Neural cell (in vitro differentiated cells): ENCODE data around the gene APAF1. TPM values are rescaled to one million over a fixed set of nuclear protein-coding genes. Genes with fewer than 3 reads are reported as not detected.
"Not testable (repeated sequence)": the region's sequence is repeated elsewhere in the genome, so short reads cannot be mapped to it uniquely, and the experiment has no call there.

Experiments
- H2AFZ ChIP-seq: fragments of 200-600, 300-800 bp; sonication (generic), shearing (Covaris generic); 2 replicates; pipeline ENCODE4 v1.6.0; 2014; ENCODE audit warnings: low read depth, mild to moderate bottlenecking, antibody characterized with exemption, low read length, moderate library complexity
- H3F3A ChIP-seq: fragments of 200-600 bp; shearing (Covaris generic); 2 replicates; pipeline ENCODE4 v1.6.1; 2016; ENCODE audit warnings: mild to moderate bottlenecking, moderate library complexity, mixed read lengths, antibody characterized with exemption, low read length; ENCODE audit not compliant: insufficient read depth, poor library complexity, severe bottlenecking
- H3K27ac ChIP-seq: fragments of 200-600, 300-800 bp; sonication (generic), shearing (Covaris generic); 2 replicates; pipeline ENCODE4 v1.5.1; 2014; ENCODE audit warnings: mild to moderate bottlenecking, low read length, moderate library complexity
- H3K27me3 ChIP-seq: fragments of 300-800, 200-600 bp; sonication (generic), shearing (Covaris generic); 2 replicates; pipeline ENCODE4 v1.6.0; 2014; ENCODE audit warnings: mild to moderate bottlenecking, low read depth, low read length, moderate library complexity; ENCODE audit not compliant: insufficient read depth
- H3K36me3 ChIP-seq: fragments of 300-800, 200-600 bp; sonication (generic), shearing (Covaris generic); 2 replicates; pipeline ENCODE4 v1.5.1; 2014; ENCODE audit warnings: mild to moderate bottlenecking, antibody characterized with exemption, low read length, moderate library complexity; ENCODE audit not compliant: insufficient read depth
- H3K4me2 ChIP-seq: fragments of 300-800, 200-600 bp; sonication (generic), shearing (Covaris generic); 2 replicates; pipeline ENCODE4 v1.6.0; 2014; ENCODE audit warnings: mild to moderate bottlenecking, low read length
- H3K4me3 ChIP-seq: fragments of 300-800, 200-600 bp; sonication (generic), shearing (Covaris generic); 2 replicates; pipeline ENCODE4 v1.5.1; 2014; ENCODE audit warnings: mild to moderate bottlenecking, low read length, moderate library complexity
- H3K79me2 ChIP-seq: fragments of 200-600 bp; shearing (Covaris generic); replicated peaks from 2 replicates; pipeline ENCODE4 v1.6.0; 2014; ENCODE audit warnings: mild to moderate bottlenecking, low read length, moderate library complexity; ENCODE audit not compliant: insufficient read depth
- H3K9ac ChIP-seq: fragments of 300-800, 200-600 bp; sonication (generic), shearing (Covaris generic); 2 replicates; pipeline ENCODE4 v1.6.1; 2016; ENCODE audit warnings: mild to moderate bottlenecking, low read length, mixed read lengths
- H3K9me2 ChIP-seq: fragments of 200-600 bp; shearing (Covaris generic); 2 replicates; pipeline ENCODE4 v1.6.1; 2016; ENCODE audit warnings: mild to moderate bottlenecking, low read length, mixed read lengths; ENCODE audit not compliant: insufficient read depth
- H3K9me3 ChIP-seq: fragments of 200-600, 300-800 bp; sonication (generic), shearing (Covaris generic); 2 replicates; pipeline ENCODE4 v1.6.1; 2016; ENCODE audit warnings: mild to moderate bottlenecking, mixed run types, low read length, moderate library complexity, mixed read lengths
- H4K20me1 ChIP-seq: fragments of 200-600 bp; shearing (Covaris generic); 2 replicates; pipeline ENCODE4 v1.6.1; 2016; ENCODE audit warnings: mild to moderate bottlenecking, mixed run types; ENCODE audit not compliant: insufficient read depth
- EP300 ChIP-seq: fragments of 450-650 bp; conservative IDR thresholded peaks from 2 replicates; pipeline ENCODE4 v1.6.1; 2014; ENCODE audit warnings: antibody characterized with exemption, mild to moderate bottlenecking, moderate library complexity; ENCODE audit not compliant: poor library complexity, severe bottlenecking
- EZH2 ChIP-seq: fragments of 200-600, 300-800 bp; shearing (Covaris generic), sonication (generic); IDR thresholded peaks from 2 replicates; pipeline ENCODE4 v1.6.1; 2014; ENCODE audit warnings: antibody characterized with exemption, low read length, borderline replicate concordance, mild to moderate bottlenecking; ENCODE audit not compliant: insufficient read depth, poor library complexity, severe bottlenecking
- MXI1 ChIP-seq: fragments of 450-650 bp; conservative IDR thresholded peaks from 2 replicates; pipeline ENCODE4 v1.6.1; 2014; ENCODE audit warnings: antibody characterized with exemption, mild to moderate bottlenecking; ENCODE audit not compliant: poor library complexity, severe bottlenecking
- POLR2AphosphoS5 ChIP-seq: IDR thresholded peaks from 2 replicates; pipeline ENCODE4 v1.6.1; 2012
- SMC3 ChIP-seq: fragments of 450-650 bp; conservative IDR thresholded peaks from 2 replicates; pipeline ENCODE4 v1.6.1; 2014; ENCODE audit warnings: antibody characterized with exemption, mild to moderate bottlenecking, moderate library complexity; ENCODE audit not compliant: poor library complexity
- TAF1 ChIP-seq: IDR thresholded peaks from 2 replicates; pipeline ENCODE4 v1.6.1; 2012; ENCODE audit warnings: low read depth
- polyA plus RNA-seq: library from polyadenylated mRNA; depleted of rRNA; stranded (reverse); fragments of >200 nt; gene quantifications from 2 replicates; pipeline ENCODE4 v1.2.3, GENCODE V29; 2014
- TF ChIP-seq, protein P1 (sequence below): IDR thresholded peaks from 2 replicates; pipeline ENCODE4 v1.6.1; 2012; ENCODE audit warnings: borderline replicate concordance

APAF1 gene
- polyA plus RNA-seq, 1 donor from 2014 or later: 32.2 TPM

DNA sequence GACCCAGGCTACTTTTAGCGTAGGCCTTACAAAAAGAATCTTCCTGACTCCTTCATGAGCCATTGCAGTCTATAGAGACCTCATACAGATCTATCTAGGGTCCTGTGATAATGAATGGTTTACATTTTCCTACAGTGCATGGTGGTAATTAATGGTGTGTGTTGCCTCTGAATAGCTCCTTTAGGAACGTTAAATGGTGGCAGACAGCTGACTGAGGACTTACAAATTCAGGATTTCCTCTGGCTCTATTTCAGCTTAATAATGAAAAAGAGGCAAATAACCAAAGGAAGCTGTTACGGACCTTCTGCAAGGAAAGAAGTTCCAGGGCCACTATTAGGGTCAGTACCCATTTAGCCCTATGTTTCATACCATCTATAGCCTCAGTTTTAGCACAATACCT is 5.6 kb upstream of the APAF1 start:
- H3K27ac ChIP-seq: no peak overlapping the region
- no peaks in the 10 kb centered on the region for H3K27me3 ChIP-seq
- no peak overlapping the region for H3K4me3 ChIP-seq
- TF ChIP-seq, protein P1, sequence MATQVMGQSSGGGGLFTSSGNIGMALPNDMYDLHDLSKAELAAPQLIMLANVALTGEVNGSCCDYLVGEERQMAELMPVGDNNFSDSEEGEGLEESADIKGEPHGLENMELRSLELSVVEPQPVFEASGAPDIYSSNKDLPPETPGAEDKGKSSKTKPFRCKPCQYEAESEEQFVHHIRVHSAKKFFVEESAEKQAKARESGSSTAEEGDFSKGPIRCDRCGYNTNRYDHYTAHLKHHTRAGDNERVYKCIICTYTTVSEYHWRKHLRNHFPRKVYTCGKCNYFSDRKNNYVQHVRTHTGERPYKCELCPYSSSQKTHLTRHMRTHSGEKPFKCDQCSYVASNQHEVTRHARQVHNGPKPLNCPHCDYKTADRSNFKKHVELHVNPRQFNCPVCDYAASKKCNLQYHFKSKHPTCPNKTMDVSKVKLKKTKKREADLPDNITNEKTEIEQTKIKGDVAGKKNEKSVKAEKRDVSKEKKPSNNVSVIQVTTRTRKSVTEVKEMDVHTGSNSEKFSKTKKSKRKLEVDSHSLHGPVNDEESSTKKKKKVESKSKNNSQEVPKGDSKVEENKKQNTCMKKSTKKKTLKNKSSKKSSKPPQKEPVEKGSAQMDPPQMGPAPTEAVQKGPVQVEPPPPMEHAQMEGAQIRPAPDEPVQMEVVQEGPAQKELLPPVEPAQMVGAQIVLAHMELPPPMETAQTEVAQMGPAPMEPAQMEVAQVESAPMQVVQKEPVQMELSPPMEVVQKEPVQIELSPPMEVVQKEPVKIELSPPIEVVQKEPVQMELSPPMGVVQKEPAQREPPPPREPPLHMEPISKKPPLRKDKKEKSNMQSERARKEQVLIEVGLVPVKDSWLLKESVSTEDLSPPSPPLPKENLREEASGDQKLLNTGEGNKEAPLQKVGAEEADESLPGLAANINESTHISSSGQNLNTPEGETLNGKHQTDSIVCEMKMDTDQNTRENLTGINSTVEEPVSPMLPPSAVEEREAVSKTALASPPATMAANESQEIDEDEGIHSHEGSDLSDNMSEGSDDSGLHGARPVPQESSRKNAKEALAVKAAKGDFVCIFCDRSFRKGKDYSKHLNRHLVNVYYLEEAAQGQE: no peak
- no peak for TF ChIP-seq MXI1
- no peaks in the 10 kb centered on the region for H3K36me3 ChIP-seq
- no peak overlapping the region for H3K4me2 ChIP-seq
- no peak overlapping the region for H3K9ac ChIP-seq
- H3K9me2 ChIP-seq: no peaks in the 10 kb centered on the region
- H3K9me3 ChIP-seq: no peaks in the 10 kb centered on the region
- peaks cover 21% of the 10 kb centered on the region for H3K79me2 ChIP-seq
- no peak overlapping the region for H2AFZ ChIP-seq
- H4K20me1 ChIP-seq: no peaks in the 10 kb centered on the region
- no peaks in the 10 kb centered on the region for H3F3A ChIP-seq

DNA sequence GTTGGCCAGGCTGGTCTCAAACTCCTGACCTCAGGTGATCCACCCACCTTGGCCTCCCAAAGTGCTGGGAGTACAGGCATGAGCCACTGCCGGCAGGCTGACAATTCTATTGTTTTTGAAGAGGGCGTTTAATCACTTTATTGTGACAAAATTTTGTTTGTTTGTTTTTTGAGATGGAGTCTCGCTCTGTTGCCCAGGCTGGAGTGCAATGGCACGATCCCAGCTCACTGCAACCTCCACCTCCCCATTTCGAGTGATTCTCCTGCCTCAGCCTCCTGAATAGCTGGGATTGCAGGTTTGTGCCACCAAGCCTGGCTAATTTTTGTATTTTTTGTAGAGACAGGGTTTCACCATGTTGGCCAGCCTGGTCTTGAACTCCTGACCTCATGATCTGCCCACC is 2.3 kb upstream of the APAF1 start:
- peaks cover 43% of the 10 kb centered on the region for H3K79me2 ChIP-seq
- H3K4me2 ChIP-seq: not testable (repeated sequence)

DNA sequence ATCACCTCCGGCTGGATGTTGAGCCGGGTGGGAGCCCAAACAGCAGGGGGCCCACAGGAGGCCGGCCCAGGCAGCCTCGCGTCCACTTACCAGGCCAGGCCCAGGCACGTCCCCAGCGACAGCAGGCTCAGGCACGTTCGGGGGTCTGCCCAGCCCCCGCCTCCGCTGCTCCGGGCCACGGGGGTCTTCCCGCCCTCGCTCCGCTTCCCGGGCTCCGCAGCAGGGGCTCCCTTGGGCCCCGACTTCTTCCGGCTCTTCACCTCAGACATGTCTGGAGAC is 718 bp upstream of the APAF1 start:
- Histone ChIP-seq H3K4me2 (peak overlapping the region; percentile 54), H3K36me3 (no peaks in the 10 kb centered on the region), H3K9ac (peak overlapping the region; percentile 74), H3K9me2 (no peaks in the 10 kb centered on the region), H3F3A (no peaks in the 10 kb centered on the region), H3K79me2 (peaks cover 46% of the 10 kb centered on the region), H4K20me1 (no peaks in the 10 kb centered on the region), H2AFZ (peak overlapping the region; percentile 61), H3K27ac (peak overlapping the region; percentile 56), H3K27me3 (no peaks in the 10 kb centered on the region), H3K4me3 (peak overlapping the region; percentile 96), H3K9me3 (no peaks in the 10 kb centered on the region)
- TF ChIP-seq SMC3 (no peak), TAF1 (peak; percentile 3)

More for the DNA sequence above, 2.3 kb upstream of the APAF1 start:
- H3K36me3 ChIP-seq, H3K9me2 ChIP-seq, H3K4me3 ChIP-seq, H2AFZ ChIP-seq, H4K20me1 ChIP-seq, H3F3A ChIP-seq, H3K27ac ChIP-seq, H3K9ac ChIP-seq, H3K27me3 ChIP-seq, H3K9me3 ChIP-seq: not testable (repeated sequence)

DNA sequence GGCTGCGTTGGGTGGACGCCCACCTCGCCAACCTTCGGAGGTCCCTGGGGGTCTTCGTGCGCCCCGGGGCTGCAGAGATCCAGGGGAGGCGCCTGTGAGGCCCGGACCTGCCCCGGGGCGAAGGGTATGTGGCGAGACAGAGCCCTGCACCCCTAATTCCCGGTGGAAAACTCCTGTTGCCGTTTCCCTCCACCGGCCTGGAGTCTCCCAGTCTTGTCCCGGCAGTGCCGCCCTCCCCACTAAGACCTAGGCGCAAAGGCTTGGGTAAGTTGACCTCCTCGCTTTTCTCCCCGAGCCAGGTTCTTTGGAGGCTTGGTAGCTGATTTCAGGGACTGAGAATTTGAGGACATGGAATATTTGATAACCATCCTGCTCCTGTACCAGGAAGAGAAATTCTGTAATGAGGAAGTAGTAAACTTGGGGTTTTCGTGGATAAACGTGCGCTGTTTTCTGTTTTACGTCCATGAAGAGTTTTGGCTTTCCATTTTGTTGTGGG is 530 bp downstream of the APAF1 start:
- H3K36me3 ChIP-seq: no peaks in the 10 kb centered on the region
- no peaks in the 10 kb centered on the region for H3F3A ChIP-seq
- peak overlapping the region; percentile 78 for H2AFZ ChIP-seq
- H3K27ac ChIP-seq: peak overlapping the region; percentile 57
- peak overlapping the region; percentile 49 for H3K4me2 ChIP-seq
- H4K20me1 ChIP-seq: no peaks in the 10 kb centered on the region
- no peaks in the 10 kb centered on the region for H3K9me3 ChIP-seq
- H3K79me2 ChIP-seq: peaks cover 44% of the 10 kb centered on the region
- no peak for TF ChIP-seq TAF1
- TF ChIP-seq, protein P1: no peak
- no peak for TF ChIP-seq SMC3
- TF ChIP-seq MXI1: no peak
- TF ChIP-seq EZH2: no peak
- no peak for TF ChIP-seq POLR2AphosphoS5
- TF ChIP-seq EP300: no peak
- peak overlapping the region; percentile 96 for H3K4me3 ChIP-seq
- H3K9me2 ChIP-seq: no peaks in the 10 kb centered on the region
- H3K9ac ChIP-seq: peak overlapping the region; percentile 74
- H3K27me3 ChIP-seq: no peaks in the 10 kb centered on the region
